ENCODE data around the gene KSR2. TPM values are rescaled to one million over a fixed set of nuclear protein-coding genes. Genes with fewer than 3 reads are reported as not detected.

KSR2 gene
- total RNA-seq, 2 donors from 2014 or later, result 1.2 to 1.3 TPM

- Histone ChIP-seq H3K4me3 (no peak overlapping the region), H3K36me3 (no peaks in the 10 kb centered on the region), H3K27me3 (no peaks in the 10 kb centered on the region), H3K9me3 (no peaks in the 10 kb centered on the region), H3K4me1 (no peaks in the 10 kb centered on the region), H3K27ac (no peak overlapping the region), H3K9ac (ENCODE audit: low read depth in 2 of 2, low read length in 2 of 2) (no peak overlapping the region)
- intact Hi-C loops (cut with DNase I), result no loop called here
- TF ChIP-seq CTCF (IDR thresholded peaks at IDR 0.05), result no peak
- DNase-seq, result no peak
Measured at GRCh38 chr12:117524806-117525205, 444.0 kb downstream of the KSR2 start.

GRCh38 chr12:117523971-117524370 lies 444.8 kb downstream of the KSR2 start:
- Histone ChIP-seq H3K9me3 (no peaks in the 10 kb centered on the region), H3K27me3 (no peaks in the 10 kb centered on the region), H3K4me3 (no peak overlapping the region), H3K27ac (no peak overlapping the region), H3K4me1 (no peaks in the 10 kb centered on the region), H3K36me3 (no peaks in the 10 kb centered on the region), H3K9ac (ENCODE audit: low read depth in 2 of 2, low read length in 2 of 2) (no peak overlapping the region)
- no peak for DNase-seq
- intact Hi-C loops (cut with DNase I), result no loop called here
- no peak for TF ChIP-seq CTCF (IDR thresholded peaks at IDR 0.05)

GRCh38 chr12:117522559-117522958 lies 446.2 kb downstream of the KSR2 start:
- intact Hi-C loops (cut with DNase I), result no loop called here
- Histone ChIP-seq H3K9ac (ENCODE audit: low read depth in 2 of 2, low read length in 2 of 2) (no peak overlapping the region), H3K9me3 (no peaks in the 10 kb centered on the region), H3K4me3 (no peak overlapping the region), H3K36me3 (no peaks in the 10 kb centered on the region), H3K27ac (no peak overlapping the region), H3K27me3 (no peaks in the 10 kb centered on the region), H3K4me1 (no peaks in the 10 kb centered on the region)
- no peak for TF ChIP-seq CTCF (IDR thresholded peaks at IDR 0.05)
- no peak for DNase-seq

GRCh38 chr12:117521867-117522266 lies 446.9 kb downstream of the KSR2 start:
- H3K9ac ChIP-seq (ENCODE audit: low read depth in 2 of 2, low read length in 2 of 2), result no peak overlapping the region
- no peak for TF ChIP-seq CTCF (IDR thresholded peaks at IDR 0.05)
- intact Hi-C loops (cut with DNase I), result no loop called here
- no peaks in the 10 kb centered on the region for H3K9me3 ChIP-seq
- no peaks in the 10 kb centered on the region for H3K27me3 ChIP-seq
- H3K4me3 ChIP-seq, result no peak overlapping the region
- no peak overlapping the region for H3K27ac ChIP-seq
- no peaks in the 10 kb centered on the region for H3K4me1 ChIP-seq
- no peak for DNase-seq
- no peaks in the 10 kb centered on the region for H3K36me3 ChIP-seq

- H3K27me3 ChIP-seq, result no peaks in the 10 kb centered on the region
- no peak for TF ChIP-seq CTCF (IDR thresholded peaks at IDR 0.05)
- H3K4me1 ChIP-seq, result no peaks in the 10 kb centered on the region
- no peak overlapping the region for H3K27ac ChIP-seq
- H3K9ac ChIP-seq (ENCODE audit: low read depth in 2 of 2, low read length in 2 of 2), result no peak overlapping the region
- intact Hi-C loops (cut with DNase I), result no loop called here
- no peak for DNase-seq
- H3K4me3 ChIP-seq, result no peak overlapping the region
- no peaks in the 10 kb centered on the region for H3K9me3 ChIP-seq
- H3K36me3 ChIP-seq, result no peaks in the 10 kb centered on the region
Measured at GRCh38 chr12:117521346-117521745, 447.4 kb downstream of the KSR2 start.

All from colonic mucosa (tissue), 4 donors.